Activated CD8-positive, alpha-beta T cell treated with anti-CD3 and anti-CD28 coated beads, Interleukin-2, amount 10 ng/mL, durations not matched to agents 7 days and 5 days (primary cell): Measurements from ENCODE around the gene ESRRB. TPM values are rescaled to one million over a fixed set of nuclear protein-coding genes. Genes with fewer than 3 reads are reported as not detected.
"Not testable (repeated sequence)": the region's sequence is repeated elsewhere in the genome, so short reads cannot be mapped to it uniquely, and the experiment has no call there.

Experiments used
- ATAC-seq: fragments of 150-1000 bp; cut with Tn5 transposase; one replicate; pipeline ENCODE4 v1.10.0; 2021; ENCODE audit warnings: moderate library complexity
- CTCF ChIA-PET: fragments of 350-600 bp; sonication (Branson Sonifier 250); formaldehyde crosslinking; loops from one replicate; lab custom pipeline; 2021; ENCODE audit warnings: antibody characterized with exemption; lab: Charles Lee
- POLR2A ChIA-PET: fragments of 350-600 bp; sonication (Branson Sonifier 250); formaldehyde crosslinking; loops from one replicate; lab custom pipeline; 2021; ENCODE audit warnings: antibody characterized with exemption; lab: Charles Lee
- DNase-seq: peaks from one replicate; pipeline ENCODE4 v3.0.0-alpha.2; 2020
- H3K27ac Mint-ChIP-seq: one replicate; pipeline ENCODE4 v1.8.0; 2021; ENCODE audit warnings: mild to moderate bottlenecking, mixed read lengths
- H3K27me3 Mint-ChIP-seq: one replicate; pipeline ENCODE4 v1.8.0; 2021; ENCODE audit warnings: low read depth, mixed read lengths
- H3K36me3 Mint-ChIP-seq: one replicate; pipeline ENCODE4 v1.8.0; 2021; ENCODE audit warnings: low read depth, mixed read lengths
- H3K4me1 Mint-ChIP-seq: one replicate; pipeline ENCODE4 v1.8.0; 2021; ENCODE audit warnings: low read depth, mixed read lengths
- H3K4me3 Mint-ChIP-seq: one replicate; pipeline ENCODE4 v1.8.0; 2021; ENCODE audit warnings: mild to moderate bottlenecking, mixed read lengths
- H3K9me3 Mint-ChIP-seq: one replicate; pipeline ENCODE4 v1.8.0; 2022; ENCODE audit warnings: mixed read lengths; ENCODE audit not compliant: insufficient read depth
- total RNA-seq, 2 experiments: library from RNA; stranded (reverse); gene quantifications; one replicate each; pipeline ENCODE4 v1.2.3, GENCODE V29; 2021

ESRRB gene
- total RNA-seq, 2 experiments from 2014 or later: 0.05 TPM; not detected in 1

DNA sequence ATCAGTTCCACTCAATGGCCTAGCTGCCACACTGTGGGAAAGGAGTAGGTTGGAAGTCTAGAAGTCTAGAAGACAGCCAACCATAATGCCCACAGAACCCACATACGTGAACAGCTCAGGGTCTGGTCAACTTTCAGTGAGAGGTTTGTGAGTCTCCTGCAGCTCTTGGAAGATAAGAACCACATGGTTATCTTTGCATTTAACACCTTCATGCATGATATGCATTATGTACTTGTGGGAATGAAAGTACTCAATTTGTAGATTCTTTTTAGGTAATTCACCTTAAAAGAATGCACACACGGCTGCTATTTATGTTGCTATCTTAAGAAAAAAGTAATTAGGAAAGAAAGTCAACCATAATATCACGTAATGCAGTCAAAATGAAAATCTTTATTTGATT, 126.7 kb downstream of the ESRRB start:
- ATAC-seq (no peak), DNase-seq (no peak)
- Mint-ChIP-seq H3K4me3 (no peak overlapping the region), H3K9me3 (no peaks in the 10 kb centered on the region), H3K27me3 (peaks cover 2% of the 10 kb centered on the region), H3K4me1 (no peaks in the 10 kb centered on the region), H3K36me3 (no peaks in the 10 kb centered on the region), H3K27ac (no peak overlapping the region)
- ChIA-PET CTCF (no interaction called here), POLR2A (no interaction called here)

GRCh38 chr14:76509311-76509710, 133.4 kb downstream of the ESRRB start:
- H3K9me3 Mint-ChIP-seq: no peaks in the 10 kb centered on the region
- DNase-seq: no peak
- ATAC-seq: no peak

DNA sequence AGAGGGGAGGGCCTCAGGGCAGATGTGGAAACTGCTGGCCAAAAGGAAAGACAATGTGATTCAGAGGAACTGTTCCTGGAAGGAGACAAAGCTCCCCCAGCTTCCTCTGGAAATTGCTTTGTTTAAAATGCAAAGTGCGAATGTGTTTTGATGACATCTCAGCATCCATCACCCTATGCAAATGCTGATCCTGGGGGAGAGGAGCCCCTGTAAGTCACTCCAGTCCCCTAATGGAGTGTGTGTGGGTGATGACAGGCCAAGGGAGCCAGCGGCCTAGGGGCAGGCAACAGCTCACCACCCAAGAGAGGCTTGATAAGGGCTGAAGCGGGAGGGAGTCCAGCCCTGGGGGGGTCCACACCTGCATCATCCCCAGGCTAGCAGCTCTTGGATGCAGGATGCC, 134.2 kb downstream of the ESRRB start:
- Mint-ChIP-seq H3K27ac (no peak overlapping the region), H3K36me3 (no peaks in the 10 kb centered on the region), H3K4me1 (no peaks in the 10 kb centered on the region), H3K27me3 (peaks cover 12% of the 10 kb centered on the region), H3K9me3 (no peaks in the 10 kb centered on the region), H3K4me3 (no peak overlapping the region)
- ATAC-seq: no peak
- CTCF ChIA-PET: no interaction called here
- POLR2A ChIA-PET: no interaction called here
- no peak for DNase-seq

More at GRCh38 chr14:76509311-76509710, 133.4 kb downstream of the ESRRB start:
- Mint-ChIP-seq H3K4me1 (no peaks in the 10 kb centered on the region), H3K4me3 (no peak overlapping the region), H3K27ac (no peak overlapping the region), H3K36me3 (no peaks in the 10 kb centered on the region), H3K27me3 (peaks cover 12% of the 10 kb centered on the region)
- ChIA-PET POLR2A (no interaction called here), CTCF (no interaction called here)

DNA sequence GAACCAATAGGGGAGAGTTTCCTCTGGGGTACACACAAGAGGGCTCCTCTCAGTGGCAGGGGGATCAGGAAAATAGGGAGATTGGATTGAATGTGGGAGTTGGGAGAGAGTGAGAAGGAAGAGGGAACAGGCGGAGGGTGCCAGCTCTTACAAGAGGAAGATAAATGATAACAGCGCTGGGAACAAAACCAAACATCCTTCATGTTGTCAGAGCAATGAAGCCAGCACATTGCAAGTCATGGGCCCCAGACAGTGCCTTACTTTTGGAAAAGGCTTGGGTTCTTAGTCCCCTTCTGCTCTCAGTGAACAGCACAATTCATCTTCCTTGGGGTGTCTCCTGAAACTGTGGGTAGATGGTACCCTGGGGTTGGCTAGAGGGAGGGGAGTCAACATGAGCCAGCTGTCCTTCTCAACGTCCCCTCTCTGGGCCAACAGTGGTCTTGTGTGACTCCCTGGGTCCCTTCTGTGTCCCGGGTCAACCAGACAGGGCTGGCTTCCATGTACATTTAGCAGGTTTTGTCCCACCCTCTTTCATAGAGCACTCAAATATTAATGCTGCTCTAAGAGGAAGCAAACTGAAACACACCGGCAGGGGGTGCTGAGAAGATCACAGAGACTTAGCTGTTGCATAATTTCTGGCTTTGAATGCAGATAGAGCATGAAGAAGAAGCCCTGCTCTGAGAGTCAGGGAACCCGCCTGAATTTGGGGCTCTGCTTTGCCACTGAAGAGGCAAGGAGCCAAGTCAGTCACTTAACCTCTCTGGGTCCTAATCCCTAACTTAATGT, 138.5 kb downstream of the ESRRB start:
- Mint-ChIP-seq H3K27ac (no peak overlapping the region), H3K36me3 (no peaks in the 10 kb centered on the region), H3K4me1 (no peaks in the 10 kb centered on the region), H3K4me3 (no peak overlapping the region), H3K9me3 (no peaks in the 10 kb centered on the region), H3K27me3 (peaks cover 12% of the 10 kb centered on the region)
- no peak for ATAC-seq
- ChIA-PET CTCF (no interaction called here), POLR2A (no interaction called here)
- peak; percentile 29 for DNase-seq

- H3K4me3 Mint-ChIP-seq: no peak overlapping the region
- H3K27me3 Mint-ChIP-seq: peaks cover 10% of the 10 kb centered on the region
- CTCF ChIA-PET: no interaction called here
- POLR2A ChIA-PET: interaction anchor here (0.7 kb wide), 1 partner anchor 375 kb away, joined by 3 read pairs; no protein-coding TSS in a partner anchor
- no peaks in the 10 kb centered on the region for H3K36me3 Mint-ChIP-seq
- no peak for DNase-seq
- no peaks in the 10 kb centered on the region for H3K4me1 Mint-ChIP-seq
- no peaks in the 10 kb centered on the region for H3K9me3 Mint-ChIP-seq
- ATAC-seq: no peak
- no peak overlapping the region for H3K27ac Mint-ChIP-seq
Measured at GRCh38 chr14:76516884-76517283, 140.9 kb downstream of the ESRRB start.

- CTCF ChIA-PET: no interaction called here
- peaks cover 20% of the 10 kb centered on the region for H3K27me3 Mint-ChIP-seq
- H3K4me1 Mint-ChIP-seq: no peaks in the 10 kb centered on the region
Measured at GRCh38 chr14:76518366-76518765, 142.4 kb downstream of the ESRRB start.

GRCh38 chr14:76525106-76525821, 149.3 kb downstream of the ESRRB start:
- no peak for DNase-seq
- CTCF ChIA-PET: no interaction called here
- Mint-ChIP-seq H3K27ac (no peak overlapping the region), H3K4me1 (no peaks in the 10 kb centered on the region), H3K27me3 (peaks cover 17% of the 10 kb centered on the region), H3K36me3 (no peaks in the 10 kb centered on the region), H3K4me3 (no peak overlapping the region), H3K9me3 (peaks cover 5% of the 10 kb centered on the region)
- POLR2A ChIA-PET: interaction anchor here (0.7 kb wide), 1 partner anchor 282 kb away, joined by 3 read pairs; no protein-coding TSS in a partner anchor
- ATAC-seq: no peak

More at GRCh38 chr14:76518366-76518765, 142.4 kb downstream of the ESRRB start:
- no peak overlapping the region for H3K27ac Mint-ChIP-seq
- peaks cover 5% of the 10 kb centered on the region for H3K9me3 Mint-ChIP-seq
- no peak overlapping the region for H3K4me3 Mint-ChIP-seq
- no peak for DNase-seq
- no peaks in the 10 kb centered on the region for H3K36me3 Mint-ChIP-seq
- POLR2A ChIA-PET: no interaction called here
- no peak for ATAC-seq

DNA sequence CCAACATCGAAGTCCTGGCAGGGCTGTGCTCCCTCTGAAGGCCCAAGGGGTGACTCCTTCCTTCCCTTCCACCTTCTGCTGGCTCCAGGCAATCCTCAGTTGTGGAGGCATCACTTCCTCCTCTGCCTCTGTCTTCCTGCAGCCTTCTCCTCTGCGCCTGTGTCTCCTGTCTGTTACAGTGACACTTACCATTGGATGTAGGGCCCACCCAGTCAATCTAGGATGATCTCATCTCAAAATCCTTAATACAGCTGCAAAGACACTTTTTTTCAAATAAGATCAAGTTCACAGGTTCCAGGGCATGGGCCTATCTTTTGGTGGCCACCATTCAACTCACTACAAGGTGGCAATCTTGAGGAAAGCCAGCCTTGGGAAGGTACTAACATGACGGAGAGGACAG, 155.1 kb downstream of the ESRRB start:
- Mint-ChIP-seq H3K27me3 (peaks cover 5% of the 10 kb centered on the region), H3K4me1 (peaks cover 2% of the 10 kb centered on the region), H3K36me3 (no peaks in the 10 kb centered on the region), H3K9me3 (no peaks in the 10 kb centered on the region), H3K27ac (no peak overlapping the region), H3K4me3 (no peak overlapping the region)
- DNase-seq (no peak), ATAC-seq (no peak)
- POLR2A ChIA-PET: no interaction called here
- CTCF ChIA-PET: no interaction called here

- DNase-seq: no peak
- Mint-ChIP-seq H3K4me3 (no peak overlapping the region), H3K27ac (no peak overlapping the region), H3K4me1 (peaks cover 2% of the 10 kb centered on the region), H3K36me3 (no peaks in the 10 kb centered on the region), H3K9me3 (no peaks in the 10 kb centered on the region), H3K27me3 (peaks cover 5% of the 10 kb centered on the region)
- ChIA-PET CTCF (no interaction called here), POLR2A (no interaction called here)
- ATAC-seq: no peak
Measured at GRCh38 chr14:76531821-76532318, 155.9 kb downstream of the ESRRB start.

GRCh38 chr14:76536636-76537035, 160.7 kb downstream of the ESRRB start:
- ATAC-seq, H3K36me3 Mint-ChIP-seq, DNase-seq, H3K27me3 Mint-ChIP-seq, H3K4me3 Mint-ChIP-seq, H3K4me1 Mint-ChIP-seq, H3K9me3 Mint-ChIP-seq, POLR2A ChIA-PET, H3K27ac Mint-ChIP-seq: not testable (repeated sequence)
- CTCF ChIA-PET: interaction anchor here (1.1 kb wide), 1 partner anchor 9 kb away, joined by 3 read pairs; no protein-coding TSS in a partner anchor

- Mint-ChIP-seq H3K36me3 (no peaks in the 10 kb centered on the region), H3K4me3 (no peak overlapping the region), H3K4me1 (no peaks in the 10 kb centered on the region), H3K9me3 (no peaks in the 10 kb centered on the region), H3K27ac (no peak overlapping the region), H3K27me3 (peaks cover 9% of the 10 kb centered on the region)
- no peak for DNase-seq
- ChIA-PET CTCF (no interaction called here), POLR2A (no interaction called here)
- ATAC-seq: no peak
Measured at GRCh38 chr14:76537906-76538647, 162.1 kb downstream of the ESRRB start.
